Measurements from ENCODE around the gene ANKRD13A.

DNA sequence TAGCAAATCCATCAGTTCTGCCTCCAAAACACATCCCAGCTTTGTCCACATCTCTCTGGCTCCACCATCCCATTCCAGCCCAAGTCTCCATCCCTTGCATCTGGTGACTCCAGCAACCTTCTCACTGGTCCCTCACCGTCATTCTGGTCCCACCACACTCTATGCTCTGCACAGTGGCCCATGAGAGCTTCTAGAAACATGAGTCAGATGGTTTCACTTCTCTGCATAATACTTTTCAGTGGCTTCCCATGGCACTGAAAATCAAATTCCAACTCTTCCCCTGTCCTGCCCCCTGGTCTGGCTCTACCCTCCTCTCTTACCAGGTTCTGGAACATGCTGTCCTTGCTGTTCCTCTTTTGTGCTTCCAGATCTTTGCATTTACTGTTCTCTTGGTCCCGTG lies 66.3 kb downstream of the ANKRD13A start:
- TF ChIP-seq, protein P1, sequence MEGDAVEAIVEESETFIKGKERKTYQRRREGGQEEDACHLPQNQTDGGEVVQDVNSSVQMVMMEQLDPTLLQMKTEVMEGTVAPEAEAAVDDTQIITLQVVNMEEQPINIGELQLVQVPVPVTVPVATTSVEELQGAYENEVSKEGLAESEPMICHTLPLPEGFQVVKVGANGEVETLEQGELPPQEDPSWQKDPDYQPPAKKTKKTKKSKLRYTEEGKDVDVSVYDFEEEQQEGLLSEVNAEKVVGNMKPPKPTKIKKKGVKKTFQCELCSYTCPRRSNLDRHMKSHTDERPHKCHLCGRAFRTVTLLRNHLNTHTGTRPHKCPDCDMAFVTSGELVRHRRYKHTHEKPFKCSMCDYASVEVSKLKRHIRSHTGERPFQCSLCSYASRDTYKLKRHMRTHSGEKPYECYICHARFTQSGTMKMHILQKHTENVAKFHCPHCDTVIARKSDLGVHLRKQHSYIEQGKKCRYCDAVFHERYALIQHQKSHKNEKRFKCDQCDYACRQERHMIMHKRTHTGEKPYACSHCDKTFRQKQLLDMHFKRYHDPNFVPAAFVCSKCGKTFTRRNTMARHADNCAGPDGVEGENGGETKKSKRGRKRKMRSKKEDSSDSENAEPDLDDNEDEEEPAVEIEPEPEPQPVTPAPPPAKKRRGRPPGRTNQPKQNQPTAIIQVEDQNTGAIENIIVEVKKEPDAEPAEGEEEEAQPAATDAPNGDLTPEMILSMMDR (IDR thresholded peaks at IDR 0.05), result no peak
- TF ChIP-seq EP300 (IDR thresholded peaks at IDR 0.05), result no peak

Data from stomach (tissue), 4 donors.